ENCODE results near the gene FBXW5.

Gene FBXW5

GRCh38 chr9:136955202-136955942 lies 10.8 kb upstream of the FBXW5 start:
- Mint-ChIP-seq H3K36me3 (ENCODE audit: insufficient read depth) (peaks cover 4% of the 10 kb centered on the region), H3K4me1 (ENCODE audit: low read depth in 2 of 2) (peaks cover 28 to 37% of the 10 kb centered on the region in 2 donors), H3K27ac (no peak overlapping the region), H3K27me3 (no peaks in the 10 kb centered on the region), H3K9me3 (peaks cover 4 to 8% of the 10 kb centered on the region in 2 donors), H3K4me3 (no peak overlapping the region)
- ATAC-seq (replicated peaks), result no peak
- DNase-seq, result no peak

- Mint-ChIP-seq H3K27me3 (no peaks in the 10 kb centered on the region), H3K27ac (no peak overlapping the region), H3K9me3 (peaks cover 4 to 8% of the 10 kb centered on the region in 2 donors), H3K4me1 (ENCODE audit: low read depth in 2 of 2) (peaks cover 26 to 35% of the 10 kb centered on the region in 2 donors), H3K36me3 (ENCODE audit: insufficient read depth) (no peaks in the 10 kb centered on the region), H3K4me3 (no peak overlapping the region)
- ATAC-seq (replicated peaks) (no peak), DNase-seq (no peak)
These were observed 9.9 kb upstream of the FBXW5 start for GRCh38 chr9:136954270-136955083.

GRCh38 chr9:136953771-136954269 lies 9.3 kb upstream of the FBXW5 start:
- H3K4me3 Mint-ChIP-seq, result no peak overlapping the region
- peaks cover 23 to 30% of the 10 kb centered on the region in 2 donors for H3K4me1 Mint-ChIP-seq (ENCODE audit: low read depth in 2 of 2)
- no peak overlapping the region for H3K27ac Mint-ChIP-seq
- no peaks in the 10 kb centered on the region for H3K36me3 Mint-ChIP-seq (ENCODE audit: insufficient read depth)
- no peak for DNase-seq
- no peaks in the 10 kb centered on the region for H3K27me3 Mint-ChIP-seq
- peaks cover 4 to 8% of the 10 kb centered on the region in 2 donors for H3K9me3 Mint-ChIP-seq
- ATAC-seq (replicated peaks), result no peak

GRCh38 chr9:136952876-136953770 lies 8.6 kb upstream of the FBXW5 start:
- no peak for ATAC-seq (replicated peaks)
- no peaks in the 10 kb centered on the region for H3K27me3 Mint-ChIP-seq
- peaks cover 26% of the 10 kb centered on the region in 2 donors for H3K4me1 Mint-ChIP-seq (ENCODE audit: low read depth in 2 of 2)
- no peak overlapping the region for H3K27ac Mint-ChIP-seq
- peaks cover 4 to 8% of the 10 kb centered on the region in 2 donors for H3K9me3 Mint-ChIP-seq
- DNase-seq, result no peak
- H3K36me3 Mint-ChIP-seq (ENCODE audit: insufficient read depth), result peaks cover 5% of the 10 kb centered on the region
- no peak overlapping the region for H3K4me3 Mint-ChIP-seq

GRCh38 chr9:136952321-136952850 lies 7.8 kb upstream of the FBXW5 start:
- Mint-ChIP-seq H3K4me1 (ENCODE audit: low read depth in 2 of 2) (peaks cover 20 to 24% of the 10 kb centered on the region in 2 donors), H3K27ac (no peak overlapping the region), H3K9me3 (peaks cover 4 to 8% of the 10 kb centered on the region in 2 donors), H3K27me3 (no peaks in the 10 kb centered on the region), H3K36me3 (ENCODE audit: insufficient read depth) (peaks cover 5% of the 10 kb centered on the region), H3K4me3 (no peak overlapping the region)
- no peak for ATAC-seq (replicated peaks)
- no peak for DNase-seq

- DNase-seq (no peak), ATAC-seq (replicated peaks) (no peak)
- peaks cover 3 to 5% of the 10 kb centered on the region in 2 donors for H3K9me3 Mint-ChIP-seq
- no peak within 1 kb of the TSS for H3K4me3 Mint-ChIP-seq
- H3K27ac Mint-ChIP-seq, result peak within 1 kb of the TSS in 1 of 2 donors; percentile 82
- peaks cover 22 to 27% of the 10 kb centered on the region in 2 donors for H3K4me1 Mint-ChIP-seq (ENCODE audit: low read depth in 2 of 2)
- no peaks in the 10 kb centered on the region for H3K27me3 Mint-ChIP-seq
- H3K36me3 Mint-ChIP-seq (ENCODE audit: insufficient read depth), result peaks cover 5% of the 10 kb centered on the region
These were observed 7.2 kb upstream of the FBXW5 start, which contains the start of gene LCN12 for GRCh38 chr9:136951541-136952320. TSS of gene LCN12 (plus strand) at chr9:136952273. CDS start at chr9:136952328, 55 bp downstream.

GRCh38 chr9:136950656-136951276 lies 6.2 kb upstream of the FBXW5 start:
- H3K9me3 Mint-ChIP-seq, result no peaks in the 10 kb centered on the region
- peaks cover 17 to 19% of the 10 kb centered on the region in 2 donors for H3K4me1 Mint-ChIP-seq (ENCODE audit: low read depth in 2 of 2)
- DNase-seq (no peak), ATAC-seq (replicated peaks) (no peak)
- no peaks in the 10 kb centered on the region for H3K27me3 Mint-ChIP-seq
- peak overlapping the region; percentile 83 to 85 for H3K4me3 Mint-ChIP-seq
- H3K27ac Mint-ChIP-seq, result peak overlapping the region; percentile 82
- peaks cover 5% of the 10 kb centered on the region for H3K36me3 Mint-ChIP-seq (ENCODE audit: insufficient read depth)

- peaks cover 14 to 19% of the 10 kb centered on the region in 2 donors for H3K4me1 Mint-ChIP-seq (ENCODE audit: low read depth in 2 of 2)
- peak overlapping the region; percentile 83 to 85 for H3K4me3 Mint-ChIP-seq
These were observed 5.5 kb upstream of the FBXW5 start for GRCh38 chr9:136949817-136950655.

GRCh38 chr9:136949239-136949816 lies 4.8 kb upstream of the FBXW5 start:
- no peak for ATAC-seq (replicated peaks)
- no peaks in the 10 kb centered on the region for H3K27me3 Mint-ChIP-seq
- H3K9me3 Mint-ChIP-seq, result no peaks in the 10 kb centered on the region
- H3K27ac Mint-ChIP-seq, result peak overlapping the region; percentile 82
- peaks cover 12% of the 10 kb centered on the region for H3K36me3 Mint-ChIP-seq (ENCODE audit: insufficient read depth)
- peak overlapping the region; percentile 83 to 85 for H3K4me3 Mint-ChIP-seq
- no peak for DNase-seq
- H3K4me1 Mint-ChIP-seq (ENCODE audit: low read depth in 2 of 2), result peaks cover 13 to 18% of the 10 kb centered on the region in 2 donors

More at GRCh38 chr9:136949817-136950655, 5.5 kb upstream of the FBXW5 start:
- Mint-ChIP-seq H3K27me3 (no peaks in the 10 kb centered on the region), H3K9me3 (no peaks in the 10 kb centered on the region), H3K27ac (peak overlapping the region; percentile 82), H3K36me3 (ENCODE audit: insufficient read depth) (peaks cover 6% of the 10 kb centered on the region)
- DNase-seq, result peak; percentile 95 to 97 (median 96)
- peak; percentile 96 for ATAC-seq (replicated peaks)

- H3K36me3 Mint-ChIP-seq (ENCODE audit: insufficient read depth), result peaks cover 18% of the 10 kb centered on the region
- H3K27ac Mint-ChIP-seq, result peak overlapping the region; percentile 82
- H3K9me3 Mint-ChIP-seq, result no peaks in the 10 kb centered on the region
- peak overlapping the region; percentile 83 to 85 for H3K4me3 Mint-ChIP-seq
- DNase-seq (no peak), ATAC-seq (replicated peaks) (no peak)
- H3K4me1 Mint-ChIP-seq (ENCODE audit: low read depth in 2 of 2), result peaks cover 13 to 18% of the 10 kb centered on the region in 2 donors
- no peaks in the 10 kb centered on the region for H3K27me3 Mint-ChIP-seq
These were observed 3.5 kb upstream of the FBXW5 start for GRCh38 chr9:136947955-136948510.

Measured in effector memory CD8-positive, alpha-beta T cell (primary cell).